Right lobe of liver (tissue), 6 donors: Measurements from ENCODE around the gene FAM83B. TPM values are rescaled to one million over a fixed set of nuclear protein-coding genes. Genes with fewer than 3 reads are reported as not detected.

ENCODE experiments used
- ATAC-seq, 4 donors: fragments of 200-7000 bp; cut with Tn5 transposase; one replicate each; pipeline ENCODE4 v1.9.1; 2020; ENCODE audit warnings: mild to moderate bottlenecking in 4 of 4, moderate library complexity in 4 of 4
- DNase-seq, 3 donors: peaks; one replicate each; pipeline ENCODE4 v3.0.0-alpha.2; 2020
- H3K27ac ChIP-seq, 3 donors: fragments of 200-600 bp; one replicate each; pipeline ENCODE4 v1.8.0; 2022
- H3K27me3 ChIP-seq, 2 donors: fragments of 200-600 bp; one replicate each; pipeline ENCODE4 v1.8.0; 2022
- H3K36me3 ChIP-seq, 4 donors: fragments of 200-600 bp; sonication (generic) in 1 of 4; one replicate each; pipeline versions ENCODE4 v1.5.1 to v1.8.0; 2017 to 2022; ENCODE audit warnings: control low read depth in 1 of 4
- H3K4me1 ChIP-seq, 4 donors: fragments of 200-600 bp; sonication (generic) in 1 of 4; one replicate each; pipeline versions ENCODE4 v1.5.1 to v1.8.0; 2017 to 2022; ENCODE audit warnings: control low read depth in 1 of 4
- H3K4me3 ChIP-seq, 3 donors: fragments of 200-600 bp; one replicate each; pipeline ENCODE4 v1.8.0; 2022
- H3K9me3 ChIP-seq, 4 donors: fragments of 200-600 bp; sonication (generic) in 1 of 4; one replicate each; pipeline versions ENCODE4 v1.5.1 to v1.8.0; 2017 to 2022; ENCODE audit warnings: control low read depth in 1 of 4
- CTCF ChIP-seq, 4 donors: fragments of 200-600 bp in 3 of 4; fragments of 450-650 bp in 1 of 4; IDR thresholded peaks; one replicate each; pipeline versions ENCODE4 v1.5.1 to v1.8.0; 2016 to 2022; ENCODE audit warnings: antibody characterized with exemption in 4 of 4, mild to moderate bottlenecking in 2 of 4
- POLR2A ChIP-seq: fragments of 450-650 bp; IDR thresholded peaks from one replicate; pipeline ENCODE4 v1.6.1; 2017; ENCODE audit warnings: antibody characterized with exemption, mild to moderate bottlenecking
- WGBS: methylation state at CpG from one replicate; pipeline ENCODE4 v1.1.6; 2018; ENCODE audit warnings: low coverage, low lambda C conversion rate; ENCODE audit not compliant: insufficient coverage; ENCODE audit errors: missing lambda C conversion rate; 5-methylcytosine and 5-hydroxymethylcytosine counted together
- intact Hi-C, 2 donors: fragments of 100-400 bp; cut with DNase I; formaldehyde crosslinking; loops; one replicate each; pipeline versions ENCODE4 v1.11.2 to v1.14.1; 2022
- total RNA-seq, 6 experiments: library from RNA; depleted of rRNA in 2 of 6; stranded (reverse); fragments of >200 nt in 2 of 6; fragmentation: NEBNext Ultra II Directional in 3 of 6; extraction: Animal tissue kit (Norgen Biotek cat#: 25700) in 3 of 6; gene quantifications; one replicate each; pipeline versions ENCODE4 v1.1.0 to v1.2.4, GENCODE V29; 2016 to 2023
- donor health status: DM: no; HTN: yes; CAD: no.
- donor health status: DM: no; HTN: no; CAD: no.
- donor health status: DM: no; HTN: no; CAD: no.
- donor health status: DM: no; HTN: yes; CAD: no.
- donor health status: DM: no; HTN: yes; CAD: no.

FAM83B gene
- total RNA-seq, 6 experiments from 2014 or later, result 0.07 to 0.55 (median 0.18) TPM

- Histone ChIP-seq H3K9me3 (no peaks in the 10 kb centered on the region), H3K27me3 (no peaks in the 10 kb centered on the region), H3K27ac (no peak overlapping the region), H3K4me3 (no peak overlapping the region), H3K36me3 (no peaks in the 10 kb centered on the region), H3K4me1 (no peaks in the 10 kb centered on the region)
- intact Hi-C loops, result no loop called here
- ATAC-seq (no peak), DNase-seq (no peak)
- 72% methylated on average over 2 of the region's 2 CpGs for WGBS
- TF ChIP-seq POLR2A, result no peak
- no peak for TF ChIP-seq CTCF (IDR thresholded peaks at IDR 0.05)
Measured at GRCh38 chr6:54900666-54901065, 54.1 kb downstream of the FAM83B start.

GRCh38 chr6:54903884-54904283 lies 57.3 kb downstream of the FAM83B start:
- intact Hi-C loops, result no loop called here
- ATAC-seq (no peak), DNase-seq (no peak)
- Histone ChIP-seq H3K4me3 (no peak overlapping the region), H3K27ac (no peak overlapping the region), H3K27me3 (no peaks in the 10 kb centered on the region), H3K4me1 (no peaks in the 10 kb centered on the region), H3K36me3 (no peaks in the 10 kb centered on the region), H3K9me3 (no peaks in the 10 kb centered on the region)
- TF ChIP-seq POLR2A (no peak), CTCF (IDR thresholded peaks at IDR 0.05) (no peak)

GRCh38 chr6:54907355-54907754 lies 60.8 kb downstream of the FAM83B start:
- Histone ChIP-seq H3K4me1 (no peaks in the 10 kb centered on the region), H3K27ac (no peak overlapping the region), H3K4me3 (no peak overlapping the region), H3K36me3 (no peaks in the 10 kb centered on the region), H3K27me3 (no peaks in the 10 kb centered on the region), H3K9me3 (no peaks in the 10 kb centered on the region)
- ATAC-seq (no peak), DNase-seq (no peak)
- TF ChIP-seq POLR2A, result no peak
- no peak for TF ChIP-seq CTCF (IDR thresholded peaks at IDR 0.05)
- intact Hi-C loops, result no loop called here
- WGBS, result 46% methylated on average over 1 of the region's 1 CpG

- intact Hi-C loops, result no loop called here
Measured at GRCh38 chr6:54909184-54909583, 62.6 kb downstream of the FAM83B start.

More at GRCh38 chr6:54909184-54909583, 62.6 kb downstream of the FAM83B start:
- H3K27ac ChIP-seq, result no peak overlapping the region
- TF ChIP-seq POLR2A (no peak), CTCF (IDR thresholded peaks at IDR 0.05) (no peak)
- no peaks in the 10 kb centered on the region for H3K36me3 ChIP-seq
- 86% methylated on average over 3 of the region's 3 CpGs for WGBS
- no peaks in the 10 kb centered on the region for H3K9me3 ChIP-seq
- no peaks in the 10 kb centered on the region for H3K4me1 ChIP-seq
- no peak overlapping the region for H3K4me3 ChIP-seq
- DNase-seq (no peak), ATAC-seq (no peak)
- no peaks in the 10 kb centered on the region for H3K27me3 ChIP-seq
